Umbilical cord (tissue), 2 donors: ENCODE data around the gene DAGLA. TPM values are rescaled to one million over a fixed set of nuclear protein-coding genes. Genes with fewer than 3 reads are reported as not detected.
A peak's percentile ranks its signal among the peaks of the same experiment; 100 is the strongest.

Source experiments
- DNase-seq: peaks from one replicate; pipeline ENCODE4 v3.0.0-alpha.2; 2015; ENCODE audit warnings: low spot score
- total RNA-seq: library from RNA; depleted of rRNA; stranded (reverse); fragments of >200 nt; gene quantifications from one replicate; pipeline ENCODE4 v1.2.3, GENCODE V29; 2014; ENCODE audit warnings: low replicate concordance; ENCODE audit not compliant: insufficient read depth

DAGLA gene
- total RNA-seq, 1 donor from 2014 or later: 1.4 TPM

DNA sequence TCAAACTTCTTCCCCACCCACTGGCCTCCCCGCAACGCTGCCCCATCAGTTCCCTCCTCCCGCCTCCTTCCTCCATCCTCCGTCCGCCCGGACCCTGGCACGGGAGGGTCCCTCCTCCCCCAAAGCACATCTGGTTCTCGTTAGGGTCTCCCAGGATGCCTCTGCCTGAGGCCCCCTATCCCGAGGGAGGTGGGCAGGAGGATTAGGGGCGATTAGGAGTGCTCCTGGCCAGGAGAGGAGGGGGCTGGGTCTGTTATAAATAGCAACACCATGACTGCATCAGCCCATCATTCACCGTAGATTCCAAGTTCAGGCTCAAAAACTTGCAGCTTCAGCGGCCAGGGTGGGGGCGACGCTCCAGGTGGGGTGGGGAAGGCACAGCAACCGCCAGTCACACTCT is 82.6 kb downstream of the DAGLA start:
- peak; percentile 79 for DNase-seq

GRCh38 chr11:61763930-61764605 is 83.9 kb downstream of the DAGLA start:
- DNase-seq: no peak

GRCh38 chr11:61764606-61765260 is 84.5 kb downstream of the DAGLA start:
- peak; percentile 78 for DNase-seq

GRCh38 chr11:61765550-61766253 is 85.5 kb downstream of the DAGLA start:
- DNase-seq: no peak

DNA sequence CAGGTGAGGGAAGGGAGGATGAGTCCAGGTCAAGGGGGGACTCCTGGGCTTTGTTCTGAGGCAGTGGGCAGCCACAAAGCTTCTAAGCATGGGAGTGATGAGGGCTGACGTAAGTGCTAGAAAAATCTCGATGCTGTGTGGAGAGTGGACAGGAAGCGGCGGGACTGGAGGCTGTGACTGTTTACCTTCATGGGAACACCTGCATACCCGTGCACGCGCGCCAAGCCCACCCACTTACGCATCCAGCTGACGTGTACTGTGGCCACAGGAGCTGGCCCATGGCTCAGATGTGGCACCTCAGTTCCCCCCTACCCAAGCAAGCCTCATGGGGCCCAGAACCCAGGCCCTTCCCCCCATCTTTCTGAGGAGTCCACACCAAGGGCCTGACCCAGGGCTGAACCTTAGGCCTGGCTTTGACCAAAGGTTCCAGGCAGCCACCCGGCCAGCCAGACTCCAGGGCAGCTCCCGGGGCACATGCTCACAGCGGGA is 86.2 kb downstream of the DAGLA start:
- no peak for DNase-seq

DNA sequence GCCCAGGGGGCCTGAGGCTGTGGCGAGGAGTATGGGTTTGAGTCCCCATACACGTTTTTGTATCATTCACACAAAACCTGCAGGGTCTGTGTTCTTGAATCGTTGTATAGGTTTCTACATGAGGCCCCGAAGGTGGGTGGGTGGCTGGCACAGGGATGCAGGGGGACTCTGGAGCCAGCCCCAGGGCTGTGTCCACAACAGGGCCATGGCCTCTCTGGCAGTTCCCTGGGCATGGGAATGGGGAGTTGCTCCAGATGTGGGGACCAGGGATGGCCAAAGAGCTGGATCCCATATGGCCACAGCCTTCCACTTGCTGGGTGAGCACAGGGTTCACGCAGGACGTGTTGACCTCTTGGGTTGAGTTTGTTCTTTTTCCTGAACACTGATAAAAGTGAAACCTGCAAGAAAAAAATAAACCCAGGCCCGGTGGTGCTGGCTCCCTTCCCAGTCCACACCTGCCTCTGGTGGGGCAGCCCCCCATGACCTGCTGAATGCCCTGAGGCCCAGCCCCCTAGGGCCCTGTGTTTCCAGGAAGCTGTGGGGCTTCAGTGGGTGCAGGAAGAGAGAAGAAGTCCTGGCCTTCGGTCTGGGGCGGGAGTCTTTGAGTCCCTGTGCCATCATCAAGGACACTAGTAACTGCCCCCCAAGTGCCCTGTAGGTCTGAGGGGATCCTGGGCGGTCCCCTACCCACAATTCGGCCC is 88.3 kb downstream of the DAGLA start:
- DNase-seq: no peak

DNA sequence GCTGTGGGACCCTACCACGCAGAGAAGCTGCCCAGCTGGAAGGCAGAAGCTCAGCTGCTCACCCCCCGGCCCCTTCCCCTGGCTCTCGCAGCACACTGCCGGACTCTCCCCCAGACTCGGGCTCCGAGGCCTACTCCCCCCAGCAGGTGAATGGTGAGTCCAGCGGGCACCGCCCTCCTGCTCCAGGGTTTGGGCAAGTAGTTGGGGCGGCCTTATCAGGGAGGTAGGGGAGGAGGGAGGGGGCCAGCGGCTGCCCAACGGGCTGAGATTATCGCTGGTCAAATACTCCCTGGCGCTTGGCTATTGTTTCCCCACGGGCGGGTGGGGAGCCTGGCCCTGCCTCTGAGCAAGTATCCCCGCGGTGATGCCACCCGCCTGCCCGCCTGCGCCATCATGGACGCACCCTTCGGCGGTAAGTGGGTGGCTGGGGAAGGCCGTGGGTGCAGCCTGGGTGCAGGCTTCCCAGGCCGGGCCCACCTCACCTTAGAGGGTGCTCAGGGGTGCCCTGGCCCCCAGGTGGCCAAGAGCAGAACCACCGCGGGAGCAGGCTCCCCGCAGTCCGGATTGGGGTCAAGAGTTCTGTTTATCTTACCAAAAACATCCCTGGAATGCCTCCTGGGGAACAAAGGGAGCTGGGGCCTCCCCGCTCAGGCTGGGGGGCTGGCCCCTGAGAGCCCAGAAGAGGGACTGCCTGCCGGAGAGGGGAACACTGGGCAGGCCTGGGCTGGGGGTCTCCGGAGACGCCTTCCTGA is 89.2 kb downstream of the DAGLA start:
- peak; percentile 55 for DNase-seq

GRCh38 chr11:61769946-61770683 is 89.9 kb downstream of the DAGLA start:
- DNase-seq: no peak

DNA sequence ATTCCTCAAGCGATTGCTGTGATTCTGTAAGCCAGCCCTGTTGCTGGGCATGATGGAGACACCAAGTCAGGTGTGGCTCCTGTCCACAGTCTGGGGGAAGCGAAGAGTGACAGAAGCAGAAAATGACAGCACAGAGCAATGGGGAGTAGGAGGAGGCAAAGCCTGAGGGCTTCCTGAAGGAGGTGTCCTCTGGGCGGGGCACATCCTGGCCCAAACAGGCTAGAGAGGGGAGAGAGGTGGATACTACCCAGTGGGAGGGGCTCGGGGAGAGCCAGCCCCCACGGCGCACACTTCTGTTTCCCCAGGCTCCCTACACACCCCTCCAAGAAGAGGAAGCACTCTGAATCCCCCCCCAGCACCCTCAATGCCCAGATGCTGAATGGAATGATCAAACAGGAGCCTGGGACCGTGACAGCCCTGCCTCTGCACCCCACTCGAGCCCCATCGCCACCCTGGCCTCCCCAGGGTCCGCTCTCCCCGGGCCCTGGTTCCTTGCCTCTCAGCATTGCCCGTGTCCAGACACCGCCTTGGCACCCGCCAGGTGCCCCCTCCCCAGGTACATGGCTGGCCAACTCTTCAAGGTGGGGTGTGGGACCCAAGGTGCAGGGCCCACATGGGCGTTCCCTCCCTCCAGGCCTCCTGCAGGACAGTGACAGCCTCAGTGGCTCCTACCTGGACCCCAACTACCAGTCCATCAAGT is 91.2 kb downstream of the DAGLA start:
- DNase-seq: no peak

DNA sequence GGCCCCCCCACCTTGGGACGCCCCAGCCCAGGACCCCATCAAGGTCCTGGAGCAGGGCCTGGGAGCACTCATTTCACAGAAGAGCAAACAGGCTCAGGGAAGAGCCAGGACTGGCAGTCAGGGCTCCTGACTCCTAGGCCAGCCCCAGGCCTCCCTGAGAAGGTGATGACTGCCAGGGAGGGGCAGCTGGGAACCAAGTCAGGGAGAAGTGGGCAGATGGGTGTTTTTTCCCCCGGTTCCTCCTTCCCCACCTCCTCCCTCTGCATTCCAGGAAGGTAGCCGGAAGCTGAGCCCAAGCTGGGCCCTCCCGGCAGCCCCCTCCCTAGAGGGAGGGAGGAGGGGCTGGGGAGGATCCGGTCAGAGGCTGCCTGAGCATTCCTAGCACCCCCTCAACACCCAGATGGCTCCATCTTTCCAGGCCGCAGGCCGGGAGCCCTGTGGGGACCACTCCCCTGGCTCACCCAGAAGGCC is 91.8 kb downstream of the DAGLA start:
- no peak for DNase-seq

DNA sequence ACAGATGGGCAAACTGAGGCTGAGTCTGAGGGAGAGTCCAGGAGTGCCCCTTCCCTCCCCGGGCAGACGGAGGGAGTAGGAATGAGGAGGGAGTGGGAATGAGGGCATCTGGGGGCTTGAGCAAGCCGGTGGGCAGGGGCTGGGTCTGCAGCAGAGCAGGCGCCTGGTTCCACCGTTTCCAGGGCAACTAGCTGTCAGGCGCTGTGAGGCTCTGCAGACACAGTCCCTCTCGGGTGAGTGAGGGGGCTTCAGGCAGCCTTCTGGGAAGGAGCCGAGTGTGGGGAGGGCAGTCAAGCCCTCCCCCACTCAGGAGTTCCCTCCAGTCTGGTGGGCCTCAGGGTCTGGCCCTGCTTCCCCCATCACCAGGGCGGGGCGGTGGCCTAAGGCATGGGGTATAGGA is 93.2 kb downstream of the DAGLA start:
- peak; percentile 85 for DNase-seq

GRCh38 chr11:61773809-61774208 is 93.6 kb downstream of the DAGLA start:
- DNase-seq: no peak

- DNase-seq: peak; percentile 84
These were observed 94.2 kb downstream of the DAGLA start for GRCh38 chr11:61774411-61774810.

DNA sequence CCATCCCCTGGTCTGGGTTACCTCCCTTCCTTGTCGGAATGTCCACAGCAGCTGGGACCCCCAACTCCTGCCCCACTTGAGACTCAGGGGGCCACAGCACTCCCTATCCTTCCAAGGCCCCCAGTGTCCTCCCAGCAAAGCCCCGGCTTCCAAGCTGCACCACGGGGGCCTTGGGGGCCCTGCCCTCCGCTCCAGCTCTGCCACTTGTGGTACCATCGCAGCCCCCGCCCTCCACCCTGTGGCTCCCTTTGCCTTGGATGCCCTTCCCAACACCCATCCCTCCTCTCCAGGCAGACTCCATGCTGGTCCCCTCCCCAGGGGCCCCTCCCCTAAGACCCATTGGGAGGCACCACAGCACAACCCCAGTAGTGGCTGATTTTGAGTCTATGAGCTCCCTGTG is 94.9 kb downstream of the DAGLA start:
- no peak for DNase-seq

GRCh38 chr11:61775606-61776554 is 95.7 kb downstream of the DAGLA start:
- DNase-seq: no peak

DNA sequence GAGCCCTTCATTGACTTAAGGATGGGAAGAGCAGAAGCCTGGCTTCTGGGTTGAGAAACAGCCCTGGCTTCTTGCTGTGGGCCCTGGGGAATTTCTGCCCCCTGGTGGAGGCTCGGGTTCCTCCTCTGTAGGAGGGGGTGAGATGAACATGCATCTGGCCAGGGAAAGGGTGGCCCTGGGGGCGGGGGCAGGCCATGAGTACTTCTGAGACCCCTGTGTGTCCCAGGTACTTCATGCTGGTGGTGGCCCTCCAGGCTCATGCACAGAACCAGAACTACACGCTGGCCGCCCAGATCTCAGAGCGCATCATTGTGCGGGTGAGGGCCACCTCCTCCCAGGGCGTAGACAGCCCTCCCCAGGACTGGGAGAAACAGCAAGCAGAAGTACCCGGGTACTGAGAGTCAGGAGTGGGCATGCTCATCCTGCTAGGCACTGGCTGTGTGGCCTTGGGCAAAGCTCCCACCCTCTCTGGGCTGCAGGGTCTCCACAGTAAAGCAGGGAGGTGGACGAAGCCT is 96.4 kb downstream of the DAGLA start:
- peak; percentile 55 for DNase-seq

DNA sequence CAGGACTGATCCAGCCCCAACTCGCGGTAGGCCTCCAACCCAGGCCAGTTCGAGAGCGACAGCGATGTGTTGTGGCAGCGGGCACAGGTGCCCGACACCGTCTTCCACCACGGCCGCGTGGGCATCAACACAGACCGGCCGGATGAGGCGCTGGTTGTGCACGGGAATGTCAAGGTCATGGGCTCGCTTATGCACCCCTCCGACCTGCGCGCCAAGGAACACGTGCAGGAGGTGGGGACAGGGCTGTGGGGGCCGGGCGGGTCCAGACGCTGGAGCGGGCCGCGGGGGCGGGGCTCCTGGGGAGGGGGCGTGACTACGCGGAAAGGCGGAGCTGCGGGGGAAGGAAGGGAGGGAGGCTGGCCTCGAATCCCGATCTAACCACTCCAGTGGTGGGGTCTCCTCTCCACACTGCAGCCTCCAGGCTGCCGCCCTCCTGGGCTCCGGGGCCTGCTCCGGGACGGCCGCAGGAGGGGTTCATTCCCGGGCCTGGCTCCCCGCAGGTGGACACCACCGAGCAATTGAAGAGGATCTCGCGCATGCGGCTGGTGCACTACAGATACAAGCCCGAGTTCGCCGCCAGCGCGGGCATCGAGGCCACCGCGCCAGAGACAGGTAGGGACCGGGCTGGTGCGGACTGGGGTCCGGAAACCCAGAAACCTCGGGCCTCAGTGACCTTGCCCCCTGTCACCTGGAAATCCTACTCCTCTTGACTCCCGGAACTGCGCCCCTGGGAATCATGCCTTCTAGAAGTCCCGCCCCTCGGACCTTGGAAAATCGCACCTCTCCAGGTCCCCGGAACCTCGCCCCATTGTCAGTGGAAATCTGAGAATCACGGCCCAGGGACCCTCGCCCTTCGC is 97.3 kb downstream of the DAGLA start:
- no peak for DNase-seq
